Measurements from ENCODE around the gene CHCHD4.
A peak's percentile ranks its signal among the peaks of the same experiment; 100 is the strongest.

The CHCHD4 gene

GRCh38 chr3:14144423-14145075 is 19.9 kb upstream of the CHCHD4 start:
- H3K4me3 ChIP-seq (ENCODE audit: low read depth, low read length): peak overlapping the region; percentile 40
- no peak for TF ChIP-seq CTCF (IDR thresholded peaks at IDR 0.05; ENCODE audit: low read depth, low read length)

- H3K4me3 ChIP-seq (ENCODE audit: low read depth, low read length): no peak overlapping the region
- no peak for TF ChIP-seq CTCF (IDR thresholded peaks at IDR 0.05; ENCODE audit: low read depth, low read length)
These were observed 18.9 kb upstream of the CHCHD4 start for GRCh38 chr3:14143271-14144225.

GRCh38 chr3:14142567-14143270 is 18.0 kb upstream of the CHCHD4 start:
- no peak overlapping the region for H3K4me3 ChIP-seq (ENCODE audit: low read depth, low read length)
- no peak for TF ChIP-seq CTCF (IDR thresholded peaks at IDR 0.05; ENCODE audit: low read depth, low read length)

GRCh38 chr3:14141602-14142341 is 17.1 kb upstream of the CHCHD4 start:
- H3K4me3 ChIP-seq (ENCODE audit: low read depth, low read length): no peak overlapping the region
- no peak for TF ChIP-seq CTCF (IDR thresholded peaks at IDR 0.05; ENCODE audit: low read depth, low read length)

- no peak for TF ChIP-seq CTCF (IDR thresholded peaks at IDR 0.05; ENCODE audit: low read depth, low read length)
- H3K4me3 ChIP-seq (ENCODE audit: low read depth, low read length): no peak overlapping the region
These were observed 16.5 kb upstream of the CHCHD4 start for GRCh38 chr3:14141144-14141543.

GRCh38 chr3:14140668-14141067 is 16.0 kb upstream of the CHCHD4 start:
- TF ChIP-seq CTCF (IDR thresholded peaks at IDR 0.05; ENCODE audit: low read depth, low read length): no peak
- no peak overlapping the region for H3K4me3 ChIP-seq (ENCODE audit: low read depth, low read length)
